ENCODE data around the gene EXOSC2.

Gene EXOSC2

GRCh38 chr9:130693426-130694191, at the start of gene EXOSC2:
Gene EXOSC2 (plus strand): TSS chr9:130693780. CDS start chr9:130693792, 12 bp downstream.
- DNase-seq: peak; percentile 95

- no peak for DNase-seq
Observed at GRCh38 chr9:130651221-130651620, 42.4 kb upstream of the EXOSC2 start.

- DNase-seq: no peak
Observed at GRCh38 chr9:130651752-130652151, 41.8 kb upstream of the EXOSC2 start.

GRCh38 chr9:130654879-130655278, 38.7 kb upstream of the EXOSC2 start:
- no peak for DNase-seq

- DNase-seq: no peak
Observed at GRCh38 chr9:130658893-130659698, 34.5 kb upstream of the EXOSC2 start.

GRCh38 chr9:130659699-130660248, 33.8 kb upstream of the EXOSC2 start:
- no peak for DNase-seq

- DNase-seq: no peak
Observed at GRCh38 chr9:130660326-130660682, 33.3 kb upstream of the EXOSC2 start.

GRCh38 chr9:130660683-130661450, 32.7 kb upstream of the EXOSC2 start:
- DNase-seq: no peak

GRCh38 chr9:130661451-130662098, 32.0 kb upstream of the EXOSC2 start:
- no peak for DNase-seq

GRCh38 chr9:130662099-130662969, 31.2 kb upstream of the EXOSC2 start:
- DNase-seq: no peak

GRCh38 chr9:130662970-130663257, 30.7 kb upstream of the EXOSC2 start:
- no peak for DNase-seq

GRCh38 chr9:130663258-130663976, 30.2 kb upstream of the EXOSC2 start:
- no peak for DNase-seq

- no peak for DNase-seq
Observed at GRCh38 chr9:130663977-130664250, 29.7 kb upstream of the EXOSC2 start.

- no peak for DNase-seq
Observed at GRCh38 chr9:130664251-130665028, 29.1 kb upstream of the EXOSC2 start, which contains the start of gene PRDM12. Gene PRDM12 (plus strand): TSS chr9:130664594. CDS start chr9:130664654, 60 bp downstream.

- no peak for DNase-seq
Observed at GRCh38 chr9:130665029-130665430, 28.6 kb upstream of the EXOSC2 start.

- no peak for DNase-seq
Observed at GRCh38 chr9:130665431-130666392, 27.9 kb upstream of the EXOSC2 start.

- no peak for DNase-seq
Observed at GRCh38 chr9:130666393-130667119, 27.0 kb upstream of the EXOSC2 start.

GRCh38 chr9:130667120-130667435, 26.5 kb upstream of the EXOSC2 start:
- DNase-seq: no peak

GRCh38 chr9:130668196-130668595, 25.4 kb upstream of the EXOSC2 start:
- no peak for DNase-seq
